NAMALWA (cell line): ENCODE data around the gene TUSC2.
A peak's percentile ranks its signal among the peaks of the same experiment; 100 is the strongest.
"Not testable (repeated sequence)": the region's sequence is repeated elsewhere in the genome, so short reads cannot be mapped to it uniquely, and the experiment has no call there.

ENCODE experiments used
- DNase-seq: peaks from one replicate; pipeline ENCODE4 v3.0.0-alpha.2; 2015; ENCODE audit warnings: low spot score

The TUSC2 gene

DNA sequence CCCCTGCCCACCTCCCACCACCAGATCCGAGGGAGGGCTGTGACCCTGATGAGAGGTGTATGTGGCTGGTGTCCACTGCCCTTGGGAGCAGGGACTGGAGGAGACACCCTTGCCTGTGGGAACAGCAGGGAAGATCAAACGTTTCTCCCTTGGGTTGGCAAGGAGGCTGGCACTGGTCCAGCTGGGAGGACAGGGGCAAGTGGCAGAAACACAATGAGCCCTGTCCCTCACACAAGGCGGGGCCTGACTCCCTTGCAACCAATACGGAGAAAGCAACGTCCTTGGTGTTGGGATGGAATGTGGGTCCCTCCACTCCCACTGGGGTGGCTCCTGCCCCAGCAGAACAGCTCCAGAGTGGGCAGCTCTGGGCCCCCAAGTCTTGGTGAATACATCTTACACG is 10.7 kb downstream of the TUSC2 start:
- no peak for DNase-seq

DNA sequence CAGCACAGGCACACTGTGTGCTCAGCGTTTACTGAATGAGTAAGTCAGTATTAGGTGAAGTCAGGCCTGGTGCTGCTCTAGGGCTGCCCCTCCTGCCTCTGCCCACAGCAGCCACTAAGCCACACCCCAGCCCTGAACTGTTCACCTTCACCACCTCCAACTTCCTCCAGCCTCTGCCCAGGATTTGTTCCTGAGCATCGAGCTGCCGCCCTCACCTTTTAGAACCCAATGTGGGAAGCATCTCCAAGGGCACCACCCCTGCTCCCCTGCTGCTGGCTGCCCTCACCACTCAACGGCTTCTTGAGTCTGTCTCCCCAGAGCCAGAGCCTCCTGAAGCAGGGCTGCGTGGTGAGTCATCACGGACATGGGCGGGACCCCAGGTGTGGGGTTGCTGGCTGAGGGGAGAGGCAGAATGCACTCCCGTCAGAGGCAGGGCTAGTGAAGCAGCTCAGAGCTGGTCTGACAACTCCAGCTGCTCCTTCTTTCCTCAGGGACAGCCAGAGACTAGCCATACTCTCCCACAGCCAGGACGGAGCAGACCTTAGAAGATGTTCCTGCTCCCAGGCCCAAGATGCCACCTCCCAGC is 11.3 kb downstream of the TUSC2 start:
- DNase-seq = peak; percentile 28

GRCh38 chr3:50314816-50315215 is 13.2 kb downstream of the TUSC2 start:
- no peak for DNase-seq

DNA sequence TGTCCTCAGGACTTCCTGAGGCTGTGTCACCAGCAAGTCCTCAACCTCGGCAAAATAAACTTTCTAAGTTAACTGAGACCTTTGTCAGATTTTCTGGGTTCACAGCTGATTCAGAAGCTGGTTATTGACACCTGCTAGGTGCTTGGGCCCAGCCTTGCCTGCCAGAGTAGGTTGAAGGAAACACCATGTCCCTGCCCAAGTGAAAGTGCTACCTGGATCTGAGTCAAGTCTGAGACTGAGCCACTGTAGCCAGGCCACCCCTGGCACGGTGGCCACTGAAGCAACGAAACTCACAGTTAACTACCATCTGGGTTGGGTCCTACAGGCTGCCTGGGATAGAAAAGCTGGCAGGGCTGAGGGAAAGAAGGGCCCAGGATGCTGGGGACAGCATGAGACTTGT is 13.7 kb downstream of the TUSC2 start:
- no peak for DNase-seq

GRCh38 chr3:50312041-50312440 is 16.0 kb downstream of the TUSC2 start:
- DNase-seq = not testable (repeated sequence)

- DNase-seq = no peak
These were observed 23.4 kb downstream of the TUSC2 start for GRCh38 chr3:50304601-50305000.

- no peak for DNase-seq
These were observed 24.8 kb downstream of the TUSC2 start, which contains the start of gene HYAL1 for GRCh38 chr3:50303013-50303815. HYAL1 (minus strand) TSS chr3:50303574; CDS start chr3:50302956, 618 bp downstream.

DNA sequence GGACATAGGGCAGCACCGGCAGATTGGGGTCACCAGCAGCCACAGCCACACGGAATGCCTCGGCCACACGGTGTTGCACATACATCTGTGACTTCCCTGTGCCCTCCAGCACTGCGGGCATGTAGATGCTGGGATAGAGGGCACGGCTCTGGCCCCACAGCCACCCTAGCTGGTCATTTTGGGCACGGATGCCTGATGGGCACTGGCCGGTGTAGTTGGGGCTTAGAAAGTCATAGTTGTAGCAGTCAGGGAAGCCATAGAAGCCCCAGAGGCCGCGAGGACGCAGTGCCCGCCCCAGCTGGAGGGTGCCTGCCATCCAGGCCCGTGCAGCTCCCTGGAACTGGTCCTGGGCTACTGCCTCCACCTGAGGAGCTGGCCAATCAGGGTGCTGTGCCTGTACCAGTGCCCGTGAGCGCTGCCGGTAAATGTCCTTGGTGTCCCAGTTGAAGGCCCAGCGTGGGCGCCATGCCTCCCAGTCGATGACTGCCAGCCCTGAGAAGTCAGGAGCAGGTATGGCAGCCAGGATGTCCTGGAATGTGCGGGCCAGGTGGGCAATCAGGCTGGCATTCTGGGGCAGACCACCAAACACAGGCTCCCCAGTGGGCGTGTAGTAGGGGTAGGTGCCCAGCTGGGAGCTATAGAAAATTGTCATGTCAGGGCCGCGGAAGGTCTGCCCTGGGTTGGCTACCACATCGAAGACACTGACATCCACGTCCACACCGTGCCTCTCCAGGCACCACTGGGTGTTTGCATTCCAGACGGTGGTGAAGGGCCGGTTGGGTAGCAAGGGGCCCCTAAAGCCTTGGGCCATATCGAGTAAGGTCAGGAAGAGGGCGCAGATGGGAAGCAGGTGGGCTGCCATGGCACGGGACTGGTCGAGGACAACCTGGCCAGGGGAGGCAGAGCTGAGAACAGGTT is 25.7 kb downstream of the TUSC2 start:
- no peak for DNase-seq

DNA sequence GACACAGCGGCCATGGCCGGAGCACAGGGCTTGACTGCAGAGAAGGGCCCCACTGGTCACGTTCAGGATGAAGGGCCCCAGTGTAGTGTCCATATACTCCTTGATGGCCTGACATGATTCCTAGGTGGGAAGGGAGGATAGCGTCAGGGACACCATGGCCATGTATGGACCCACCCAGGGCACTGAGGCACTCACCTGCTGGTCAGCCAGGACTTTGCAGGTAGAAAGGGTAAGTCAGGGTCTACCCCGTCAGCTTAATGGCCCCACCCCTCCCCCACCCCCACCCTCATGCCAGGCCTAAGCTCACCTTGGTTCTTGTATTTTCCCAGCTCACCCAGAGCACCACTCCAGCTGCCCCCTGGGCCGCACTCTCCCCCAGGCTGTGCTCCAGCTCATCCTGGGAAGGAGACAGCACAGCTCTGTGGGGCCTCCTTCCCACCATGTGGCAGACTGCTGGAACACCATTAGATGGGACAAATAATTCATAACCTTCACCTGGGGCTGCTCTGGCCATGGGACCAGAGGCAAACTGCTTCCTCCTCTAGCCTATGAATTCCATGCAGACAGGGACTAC is 27.3 kb downstream of the TUSC2 start:
- no peak for DNase-seq

GRCh38 chr3:50299929-50300680 is 27.9 kb downstream of the TUSC2 start:
- no peak for DNase-seq

DNA sequence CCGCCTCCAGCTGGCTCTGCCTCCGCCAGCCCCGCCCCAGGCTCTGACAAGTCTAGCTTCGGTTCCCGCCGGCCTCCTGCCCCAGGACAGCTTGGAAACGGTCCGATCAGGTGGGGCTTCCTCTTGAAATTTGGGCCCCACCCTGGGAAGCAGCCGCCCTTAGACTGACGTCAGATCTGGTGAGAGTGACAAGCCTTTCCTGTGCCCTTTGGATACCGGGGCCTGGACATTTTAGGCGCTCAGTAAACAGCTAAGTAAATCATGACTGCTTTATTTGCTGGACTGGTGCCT is 28.4 kb downstream of the TUSC2 start:
- DNase-seq = no peak

DNA sequence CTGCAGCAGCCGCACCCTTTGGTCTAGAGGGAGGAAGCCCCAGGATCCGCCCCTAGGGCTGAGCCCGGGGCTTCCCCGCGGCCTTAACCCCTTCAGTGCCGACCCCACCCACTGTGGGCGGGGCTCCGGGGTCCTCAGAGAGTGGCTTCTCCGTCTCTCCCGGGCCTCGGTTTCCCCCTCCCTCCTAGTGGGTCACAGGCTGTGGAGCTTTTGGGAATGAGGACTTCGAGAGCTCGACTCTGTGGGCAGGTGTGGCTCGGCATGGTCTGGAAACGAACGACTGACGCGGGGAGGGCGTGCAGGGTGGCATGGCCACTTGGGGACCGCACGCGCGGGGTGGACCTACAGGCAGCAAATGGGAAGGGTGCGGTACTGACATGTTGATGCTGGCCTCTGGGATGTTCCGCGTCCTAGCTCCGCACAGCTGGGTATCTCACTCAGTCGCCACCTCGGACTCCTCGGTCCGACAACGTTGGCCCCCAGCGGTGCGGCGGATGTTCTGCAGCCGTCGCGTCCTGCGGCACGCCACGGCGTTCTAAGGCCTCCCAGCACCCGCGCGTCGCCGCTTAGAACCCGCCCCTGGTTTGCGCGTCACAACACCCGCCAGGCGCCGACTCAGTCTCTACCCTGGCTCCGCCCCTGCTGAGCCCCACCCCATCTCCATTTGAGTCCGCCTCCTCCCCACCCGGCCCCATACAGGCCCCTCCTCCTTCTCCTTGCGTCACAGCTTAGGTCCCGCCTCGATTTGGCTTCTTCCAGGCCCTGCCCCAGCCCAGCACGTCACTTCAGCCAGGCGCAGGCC is 29.0 kb downstream of the TUSC2 start, which contains the start of the genes HYAL3 and NAA80:
HYAL3 (minus strand) TSS at position 570 of the 802 bp plus-strand sequence. CDS start 3,803 bp downstream, outside the sequence.
NAA80 (minus strand) TSS at position 570 of the 802 bp plus-strand sequence. CDS start 1,942 bp downstream, outside the sequence.
- peak; percentile 95 for DNase-seq

GRCh38 chr3:50297896-50298725 is 29.9 kb downstream of the TUSC2 start:
- no peak for DNase-seq

DNA sequence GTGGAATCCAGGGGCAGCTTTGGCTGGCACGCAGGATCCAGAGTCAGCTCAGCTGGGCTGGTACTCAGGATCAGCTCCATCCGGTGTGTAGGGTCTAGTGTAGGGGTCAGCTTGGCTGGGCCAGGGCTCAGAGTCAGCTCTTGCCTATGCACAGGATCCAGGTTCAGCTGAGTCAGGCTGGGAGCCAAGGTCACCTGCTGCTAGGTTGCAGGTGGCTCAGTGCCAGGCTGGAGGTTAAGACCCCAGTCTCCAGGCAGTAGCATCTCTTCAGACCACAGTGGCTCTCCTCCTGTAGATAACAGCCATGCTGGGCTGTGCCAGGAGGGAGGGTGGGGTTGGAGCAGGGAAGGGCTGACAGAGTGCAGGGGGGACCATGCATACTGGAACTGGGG is 30.6 kb downstream of the TUSC2 start:
- DNase-seq = no peak

GRCh38 chr3:50296721-50297383 is 31.2 kb downstream of the TUSC2 start:
- DNase-seq = no peak

- DNase-seq = no peak
These were observed 32.2 kb downstream of the TUSC2 start for GRCh38 chr3:50295553-50296431.

GRCh38 chr3:50294492-50295403 is 33.3 kb downstream of the TUSC2 start:
- no peak for DNase-seq
